GM12872 (cell line): ENCODE measurements around the gene FAM174C.

Experiments used
- CTCF ChIP-seq: IDR thresholded peaks from 3 replicates; pipeline ENCODE4 v1.5.1; 2011; ENCODE audit warnings: low read depth, mild to moderate bottlenecking, low read length, moderate library complexity; ENCODE audit not compliant: insufficient read depth

FAM174C gene

GRCh38 chr19:1278713-1279660, 3.7 kb downstream of the FAM174C start:
- TF ChIP-seq CTCF = no peak

GRCh38 chr19:1279782-1280341, 4.5 kb downstream of the FAM174C start:
- peak; percentile 99 for TF ChIP-seq CTCF

- TF ChIP-seq CTCF = no peak
Measured at GRCh38 chr19:1280636-1281568, 5.6 kb downstream of the FAM174C start.

- no peak for TF ChIP-seq CTCF
Measured at GRCh38 chr19:1281569-1282287, 6.4 kb downstream of the FAM174C start.

- no peak for TF ChIP-seq CTCF
Measured at GRCh38 chr19:1282588-1283206, 7.4 kb downstream of the FAM174C start.

- TF ChIP-seq CTCF = no peak
Measured at GRCh38 chr19:1283207-1283916, 8.0 kb downstream of the FAM174C start.
